ENCODE measurements around the gene FUT8.

The FUT8 gene

DNA sequence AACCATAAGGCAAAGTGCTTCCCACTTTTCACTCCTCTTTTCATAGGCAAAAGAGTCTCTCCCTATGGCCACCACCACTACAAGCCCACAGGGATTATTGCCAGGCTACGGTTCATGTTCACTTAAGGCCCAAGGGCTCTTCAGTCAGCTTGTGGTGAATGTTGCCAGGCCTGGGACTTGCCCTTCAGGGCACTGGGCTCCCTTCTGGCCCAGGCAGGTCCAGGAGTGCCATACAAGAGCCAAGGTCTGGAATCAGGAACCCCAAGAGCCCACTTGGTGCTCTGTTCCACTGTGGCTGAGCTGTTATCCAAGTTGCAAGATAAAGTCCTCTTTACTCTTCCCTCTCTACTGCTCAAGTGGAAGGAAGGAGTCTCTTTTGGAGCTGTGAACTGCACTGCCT is 307.6 kb downstream of the FUT8 start:
- DNase-seq: no peak

DNA sequence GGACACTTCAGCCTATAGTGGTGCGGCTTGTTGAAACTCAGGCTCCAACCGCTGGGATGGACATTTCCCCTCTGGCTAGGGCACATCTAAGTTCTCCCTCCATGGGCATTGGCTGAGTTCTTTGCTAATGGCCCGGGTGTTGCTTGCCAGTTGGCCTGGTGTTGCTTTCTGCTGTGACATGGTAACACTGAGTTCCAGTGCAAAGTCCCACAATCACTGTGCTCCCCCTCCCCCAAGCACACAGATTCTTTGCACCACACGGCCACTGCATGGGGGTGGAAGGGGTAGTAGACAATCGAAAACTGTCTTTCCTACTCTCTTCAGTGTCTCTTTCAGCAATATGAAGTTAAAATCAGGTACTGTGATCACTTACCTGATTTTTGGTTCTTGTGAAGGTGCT is 308.2 kb downstream of the FUT8 start:
- no peak for DNase-seq

DNA sequence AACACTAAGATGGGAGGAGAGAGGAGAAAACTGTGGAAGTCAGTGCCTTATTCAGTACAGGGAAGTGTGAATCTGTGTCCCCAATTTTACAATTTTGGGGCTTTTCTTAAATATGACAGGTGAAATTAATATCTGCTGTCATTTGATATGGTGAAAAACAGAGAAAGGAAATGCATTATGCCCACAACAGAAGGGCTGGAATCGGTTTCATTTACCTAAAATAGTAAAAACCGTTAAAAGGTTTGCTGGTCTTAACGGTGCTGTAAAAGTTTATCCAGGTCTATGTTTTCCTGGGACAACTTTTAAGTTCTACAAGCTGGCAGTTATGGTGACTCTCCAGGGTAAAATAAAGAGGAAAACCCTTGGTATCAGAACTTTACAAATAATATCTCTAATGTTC is 310.8 kb downstream of the FUT8 start:
- no peak for DNase-seq

- no peak for DNase-seq
Measured at GRCh38 chr14:65728604-65729003, 316.1 kb downstream of the FUT8 start.

DNA sequence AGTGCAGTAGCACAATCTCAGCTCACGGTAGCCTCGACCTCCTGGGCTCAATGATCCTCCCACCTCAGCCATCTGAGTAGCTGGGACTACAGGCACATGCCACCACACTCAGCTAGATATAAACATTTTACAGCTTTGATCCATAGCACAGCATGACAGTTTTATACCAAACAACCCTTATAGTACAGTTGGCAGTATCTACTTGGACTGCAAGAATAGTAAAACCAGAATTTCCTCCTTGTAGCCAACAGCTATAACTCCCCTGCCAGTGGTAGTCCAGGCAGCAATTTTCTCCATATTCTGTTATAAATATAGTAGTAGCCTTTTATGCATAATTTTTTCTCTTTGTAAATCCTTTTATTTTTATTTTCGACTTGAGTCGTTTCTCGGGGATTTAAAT is 317.0 kb downstream of the FUT8 start:
- no peak for DNase-seq

- no peak for DNase-seq
Measured at GRCh38 chr14:65731933-65732506, 319.5 kb downstream of the FUT8 start.

GRCh38 chr14:65738339-65738738 is 325.8 kb downstream of the FUT8 start:
- DNase-seq: no peak

DNA sequence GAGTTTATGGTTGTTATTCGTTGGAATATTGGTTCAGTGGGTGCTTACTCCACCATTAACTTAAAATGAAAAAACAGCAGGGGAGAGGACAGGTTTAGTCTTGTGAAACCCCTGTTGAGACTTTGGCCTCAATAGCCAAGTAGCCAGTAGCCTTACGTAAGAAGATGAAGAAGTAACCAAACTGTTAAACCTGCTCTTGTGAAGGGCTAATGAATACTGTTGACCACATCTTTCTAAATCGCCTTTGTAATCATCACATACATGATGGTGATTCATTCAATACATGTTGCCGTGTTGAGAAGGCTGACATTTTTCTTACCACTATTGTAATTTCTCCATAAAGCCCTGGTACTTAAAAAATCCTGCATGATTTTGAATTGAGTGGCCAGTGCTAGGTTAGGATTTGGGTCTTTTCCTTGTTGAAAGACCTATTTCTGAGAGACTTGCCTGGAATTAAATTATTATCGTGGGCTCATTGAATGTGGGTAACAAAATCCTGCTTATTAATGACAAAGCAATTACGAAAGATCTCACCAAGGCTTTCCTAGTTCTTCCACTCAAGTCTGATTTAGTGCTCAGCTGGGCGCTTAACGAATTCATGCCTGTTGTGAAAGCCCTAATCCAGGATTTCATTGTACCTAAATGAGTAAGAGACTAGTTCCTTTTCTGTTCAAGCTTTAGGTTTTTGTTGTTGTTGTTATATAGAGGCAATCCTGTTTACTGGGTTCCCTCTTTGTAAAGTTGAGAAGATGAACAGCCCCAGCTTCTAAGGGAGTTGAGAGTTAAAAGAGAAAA is 333.1 kb downstream of the FUT8 start:
- DNase-seq: no peak

DNA sequence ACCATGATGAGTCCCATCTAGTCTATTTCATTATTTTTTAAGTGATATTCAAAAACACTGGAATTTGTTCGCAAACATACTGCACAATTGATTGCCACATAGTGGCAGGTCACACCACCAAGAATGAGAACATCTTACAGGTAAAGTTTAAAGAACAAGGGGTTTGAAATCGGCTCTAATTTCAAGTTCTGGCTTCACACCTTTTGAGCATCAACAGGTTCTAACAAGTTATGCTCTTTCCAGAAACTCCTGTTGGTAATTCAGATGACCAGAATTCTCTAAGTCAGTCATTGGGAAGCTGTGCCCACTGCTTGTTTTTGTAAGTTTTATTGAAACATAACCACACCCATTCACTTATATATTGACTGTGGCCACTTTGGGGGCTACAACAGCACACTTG is 336.3 kb downstream of the FUT8 start:
- no peak for DNase-seq

DNA sequence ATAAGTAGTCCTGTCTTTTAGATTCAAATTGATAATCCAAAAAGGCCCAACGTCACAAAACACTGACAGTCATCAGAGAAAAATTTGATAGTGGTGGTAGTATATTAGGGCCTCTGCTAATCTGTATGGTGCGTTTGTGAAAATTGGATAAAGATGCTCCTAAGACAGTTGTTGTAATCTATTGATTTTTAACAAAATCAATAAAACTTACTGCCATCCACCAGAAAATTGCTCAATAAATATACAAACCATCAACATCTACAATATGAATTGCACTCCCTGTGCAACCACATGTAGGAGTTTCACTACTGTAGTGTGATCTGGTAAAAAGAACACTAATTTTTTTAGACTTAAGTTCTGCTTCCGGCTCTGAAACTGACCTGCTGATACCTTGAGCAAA is 336.8 kb downstream of the FUT8 start:
- DNase-seq: no peak

DNA sequence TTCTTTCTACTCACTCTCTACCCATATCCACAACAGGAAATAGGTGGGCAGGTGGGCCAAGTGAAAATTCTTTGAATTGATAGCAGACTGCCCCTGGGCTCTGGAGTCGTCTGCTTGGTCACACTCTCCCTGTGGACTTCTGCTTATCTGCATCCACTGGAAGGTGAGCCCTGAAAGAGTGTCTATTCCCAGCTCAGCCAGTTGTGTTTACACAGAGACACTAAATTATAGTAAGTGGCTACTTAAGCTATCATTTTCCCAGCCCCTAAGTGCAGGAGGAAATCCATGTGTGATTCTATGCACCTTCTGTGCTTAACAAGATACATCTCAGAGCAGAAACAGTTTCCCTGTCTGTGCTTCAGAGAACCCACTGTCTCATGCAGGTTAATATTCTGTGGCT is 338.4 kb downstream of the FUT8 start:
- no peak for DNase-seq

- DNase-seq: no peak
Measured at GRCh38 chr14:65751510-65751909, 339.0 kb downstream of the FUT8 start.

DNA sequence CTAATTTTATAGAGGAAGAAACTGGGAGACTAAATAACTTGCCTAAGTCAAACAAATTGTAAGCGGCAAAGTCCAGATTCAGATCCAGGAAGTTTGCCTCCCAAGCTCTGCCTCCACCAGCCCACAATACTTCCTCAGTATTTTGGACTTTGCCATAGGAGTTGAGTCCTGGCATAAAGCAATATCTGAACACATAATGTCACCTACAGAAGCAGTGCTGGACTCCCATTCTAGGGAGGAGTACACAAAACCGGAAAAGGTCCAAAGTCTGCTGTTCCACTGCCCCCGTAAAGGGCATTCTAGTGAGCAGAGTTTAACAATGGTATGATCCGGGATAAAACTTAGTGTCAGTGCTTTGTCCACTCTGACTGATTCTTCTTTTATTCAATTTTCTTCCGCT is 340.5 kb downstream of the FUT8 start:
- DNase-seq: no peak

GRCh38 chr14:65755331-65755730 is 342.8 kb downstream of the FUT8 start:
- no peak for DNase-seq

GRCh38 chr14:65756880-65757279 is 344.4 kb downstream of the FUT8 start:
- no peak for DNase-seq

DNA sequence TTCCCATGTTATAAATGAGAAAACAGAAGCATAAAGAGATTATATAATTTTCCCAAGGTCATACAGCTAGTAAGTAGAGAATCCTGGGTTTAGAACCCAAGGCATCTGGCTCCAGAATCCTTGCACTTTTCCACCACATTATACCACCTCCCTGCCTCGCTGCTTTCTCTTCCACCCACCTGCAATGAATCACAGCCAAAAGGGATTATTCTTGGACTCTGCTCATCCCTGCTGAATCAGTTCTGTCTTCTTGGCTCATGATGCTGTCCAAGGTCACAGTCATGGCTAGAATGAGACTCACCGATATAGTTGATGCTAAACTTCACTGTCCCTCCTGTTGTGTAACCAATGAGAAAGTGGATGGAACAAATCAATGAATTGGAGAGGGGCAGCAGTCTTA is 356.6 kb downstream of the FUT8 start:
- no peak for DNase-seq

DNA sequence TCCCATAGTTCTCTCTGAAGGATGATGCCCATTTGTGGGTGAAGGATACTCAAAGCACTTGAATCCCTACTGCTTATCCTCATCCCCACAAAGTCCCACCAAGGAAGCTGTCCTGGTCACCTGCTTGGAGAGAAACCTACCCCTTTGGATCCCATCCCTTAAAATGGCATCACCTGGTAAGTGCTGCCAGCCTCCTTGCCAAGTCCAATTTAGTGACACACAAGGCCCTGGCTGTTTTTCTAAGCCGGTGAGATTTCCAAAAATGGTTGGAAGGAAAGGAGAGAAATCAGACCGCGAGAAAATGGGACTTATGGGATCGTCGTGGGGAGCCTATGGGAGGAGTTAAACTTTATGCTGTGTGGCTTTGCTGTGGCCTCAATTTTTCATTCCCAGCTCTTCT is 358.2 kb downstream of the FUT8 start:
- DNase-seq: no peak

- no peak for DNase-seq
Measured at GRCh38 chr14:65771271-65771670, 358.7 kb downstream of the FUT8 start.

DNA sequence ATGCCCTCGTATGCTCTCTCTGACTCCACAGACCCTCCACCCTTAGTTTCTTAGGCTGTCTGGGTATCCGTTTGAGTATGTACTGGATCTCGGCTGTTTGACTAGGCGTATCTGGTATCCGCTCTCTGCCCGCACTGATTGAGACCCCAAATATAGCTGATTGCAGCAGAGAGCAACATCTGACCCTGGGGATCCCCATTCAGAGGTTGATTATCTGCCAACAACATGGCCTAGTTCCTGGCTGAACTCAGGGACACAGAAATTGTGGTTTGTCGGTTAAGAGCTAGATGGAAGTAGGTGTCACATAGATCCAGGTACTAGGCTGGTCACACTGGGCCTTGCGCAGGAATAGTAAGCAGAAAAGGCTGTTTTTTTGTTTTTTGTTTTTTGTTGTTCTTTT is 359.9 kb downstream of the FUT8 start:
- no peak for DNase-seq

GRCh38 chr14:65772921-65773574 is 360.5 kb downstream of the FUT8 start:
- no peak for DNase-seq

DNA sequence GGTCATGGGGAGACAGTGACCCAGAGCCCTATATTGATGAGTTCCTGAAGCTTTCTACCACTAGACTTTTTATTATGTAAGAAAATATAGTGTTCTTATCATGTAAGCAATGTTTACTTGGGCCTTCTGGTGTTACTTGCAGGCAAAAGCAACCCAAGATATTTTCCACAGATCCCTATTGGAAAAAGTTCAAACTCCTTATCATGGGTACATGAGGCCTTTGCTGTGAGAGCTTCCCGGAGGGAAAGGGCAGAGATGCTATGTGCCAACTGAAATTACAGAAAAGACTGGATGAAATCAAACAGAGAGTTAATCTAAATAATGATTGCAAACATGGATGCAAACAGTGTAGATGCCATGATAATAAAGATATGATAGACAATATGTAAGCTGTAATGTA is 361.5 kb downstream of the FUT8 start:
- no peak for DNase-seq

GRCh38 chr14:65776193-65776852 is 363.8 kb downstream of the FUT8 start:
- DNase-seq: no peak

DNA sequence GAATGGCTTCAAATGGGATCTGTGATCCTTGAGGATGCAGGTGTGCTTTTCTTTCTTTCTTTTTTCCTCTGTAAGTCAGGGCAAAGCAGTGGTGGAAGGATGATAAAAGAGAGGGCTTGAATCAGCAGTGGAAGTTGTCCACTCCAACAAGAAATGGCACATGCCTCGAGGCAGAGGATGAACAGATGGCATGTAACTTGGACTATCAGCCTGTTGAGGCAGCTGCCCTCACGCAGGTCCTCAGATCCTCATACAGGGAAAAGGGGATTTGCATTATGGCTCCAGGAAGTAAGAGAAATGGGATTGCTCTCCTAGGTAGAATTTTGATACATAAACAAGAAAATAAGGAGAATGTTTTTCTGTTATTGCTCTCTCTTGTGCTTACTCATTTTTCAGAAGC is 368.0 kb downstream of the FUT8 start:
- no peak for DNase-seq

- DNase-seq: no peak
Measured at GRCh38 chr14:65783101-65783500, 370.6 kb downstream of the FUT8 start.

Data from NCI-H774 (cell line).